NOMO-1 treated with DMSO at 0.1 percent for 48 hours (cell line): Measurements from ENCODE around the gene MAPKAPK3.
"Not testable (repeated sequence)": the region's sequence is repeated elsewhere in the genome, so short reads cannot be mapped to it uniquely, and the experiment has no call there.

Experiments
- DNase-seq: peaks from one replicate; lab custom pipeline; 2025; ENCODE audit not compliant: unreplicated experiment; lab: John Stamatoyannopoulos, UW

MAPKAPK3 gene

GRCh38 chr3:50687916-50688315, 71.0 kb downstream of the MAPKAPK3 start:
- no peak for DNase-seq

GRCh38 chr3:50688602-50689001, 71.7 kb downstream of the MAPKAPK3 start:
- DNase-seq: not testable (repeated sequence)

- DNase-seq: no peak
Measured at GRCh38 chr3:50689558-50689957, 72.6 kb downstream of the MAPKAPK3 start.

GRCh38 chr3:50695031-50695430, 78.1 kb downstream of the MAPKAPK3 start:
- DNase-seq: no peak

GRCh38 chr3:50696276-50696675, 79.3 kb downstream of the MAPKAPK3 start:
- no peak for DNase-seq

- no peak for DNase-seq
Measured at GRCh38 chr3:50698269-50698668, 81.3 kb downstream of the MAPKAPK3 start.
